ENCODE measurements around the gene KIAA0408. TPM values are rescaled to one million over a fixed set of nuclear protein-coding genes. Genes with fewer than 3 reads are reported as not detected.

The KIAA0408 gene
- total and polyA plus RNA-seq, 9 of the 15 experiments (the other 6 are each of a cell fraction or from before 2014, with no cell fraction given) = 0.11 TPM; not detected in 8

- H3K9ac ChIP-seq (ENCODE audit: insufficient read depth in 1 of 2, low read depth in 2 of 2, low read length in 2 of 2) = no peak overlapping the region
- intact Hi-C loops (cut with micrococcal nuclease) = no loop called here
- no peak for ATAC-seq
- H3K4me1 ChIP-seq (replicated peaks in 1 of 2; ENCODE audit: control insufficient read depth in 2 of 2, insufficient read depth in 2 of 2, low read length in 2 of 2) = no peaks in the 10 kb centered on the region
- no TSS peak for BruUV-seq (replicated peaks)
- no peak for DNase-seq (ENCODE audit: extremely low read depth in 1 of 4, low spot score in 3 of 4)
- H3K4me2 ChIP-seq (ENCODE audit: insufficient read depth, low read length) = no peak overlapping the region
- no peak for FAIRE-seq
- H3K9me3 ChIP-seq (replicated peaks; ENCODE audit: control insufficient read depth, insufficient read depth, low read depth, low read length) = no peaks in the 10 kb centered on the region
- H4K20me1 ChIP-seq (replicated peaks; ENCODE audit: control insufficient read depth, insufficient read depth, low read length) = no peaks in the 10 kb centered on the region
- CTCF ChIA-PET (ENCODE audit: low intra/inter-chr PET ratio) = no interaction called here
- in situ Hi-C loops (cut with MboI) = no loop called here
- H3K4me3 ChIP-seq = no peak overlapping the region
- WGBS (ENCODE audit: insufficient coverage, low coverage, missing lambda C conversion rate) = 0% methylated on average over 3 of the region's 3 CpGs
- no peaks in the 10 kb centered on the region for H3K36me3 ChIP-seq (ENCODE audit: control insufficient read depth, insufficient read depth, low read length)
- H3K9me1 ChIP-seq (ENCODE audit: control insufficient read depth, insufficient read depth, low read length) = no peaks in the 10 kb centered on the region
- no peaks in the 10 kb centered on the region for H3K79me2 ChIP-seq (ENCODE audit: control insufficient read depth, insufficient read depth, low read length)
- TF ChIP-seq ZC3H11A (IDR thresholded peaks at IDR 0.05; ENCODE audit: low read depth, low read length) (no peak), RCOR1 (IDR thresholded peaks at IDR 0.05; ENCODE audit: borderline replicate concordance in 1 of 2, low read depth in 2 of 2, low read length in 2 of 2) (no peak), ZNF212 (CRISPR knock-in tag; IDR thresholded peaks at IDR 0.05) (no peak), ZC3H8 (IDR thresholded peaks at IDR 0.05) (no peak), ZNF41 (CRISPR knock-in tag; conservative IDR thresholded peaks at IDR 0.05) (no peak)
- TF ChIP-seq, protein P1, sequence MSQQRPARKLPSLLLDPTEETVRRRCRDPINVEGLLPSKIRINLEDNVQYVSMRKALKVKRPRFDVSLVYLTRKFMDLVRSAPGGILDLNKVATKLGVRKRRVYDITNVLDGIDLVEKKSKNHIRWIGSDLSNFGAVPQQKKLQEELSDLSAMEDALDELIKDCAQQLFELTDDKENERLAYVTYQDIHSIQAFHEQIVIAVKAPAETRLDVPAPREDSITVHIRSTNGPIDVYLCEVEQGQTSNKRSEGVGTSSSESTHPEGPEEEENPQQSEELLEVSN (IDR thresholded peaks at IDR 0.05; ENCODE audit: borderline replicate concordance in 1 of 2, extremely low read depth in 1 of 2, insufficient read depth in 1 of 2, insufficient read length in 1 of 2, low read depth in 1 of 2, low read length in 1 of 2, poor library complexity in 1 of 2, severe bottlenecking in 1 of 2) = no peak
- no peak overlapping the region for H3K27ac ChIP-seq (ENCODE audit: extremely low read depth, low read depth, low read length)
- POLR2A ChIA-PET = no interaction called here
- H2AFZ ChIP-seq (ENCODE audit: low read depth, low read length) = no peak overlapping the region
- no peaks in the 10 kb centered on the region; a peak in 1 of 5 replicates for H3K27me3 ChIP-seq (ENCODE audit: control insufficient read depth in 2 of 2, insufficient read depth in 2 of 2, low read length in 2 of 2)
Observed at GRCh38 chr6:127436578-127437110, 22.5 kb downstream of the KIAA0408 start.
